Mesodermal cell (in vitro differentiated cells): ENCODE data around the gene PPT2.

Experiments
- H3K27ac ChIP-seq: 2 replicates; pipeline ENCODE4 v1.7.0; 2013; ENCODE audit warnings: mild to moderate bottlenecking, low read depth, low read length, moderate library complexity; ENCODE audit not compliant: severe bottlenecking
- H3K36me3 ChIP-seq: 2 replicates; pipeline ENCODE4 v1.7.1; 2013; ENCODE audit warnings: mild to moderate bottlenecking, low read length, moderate library complexity; ENCODE audit not compliant: control insufficient read depth, insufficient read depth
- H3K4me1 ChIP-seq: one replicate; pipeline ENCODE4 v1.7.1; 2013; ENCODE audit warnings: mild to moderate bottlenecking, low read length; ENCODE audit not compliant: insufficient read depth, control insufficient read depth, poor library complexity, severe bottlenecking
- H3K4me3 ChIP-seq: 2 replicates; pipeline ENCODE4 v1.7.0; 2013; ENCODE audit warnings: low read length, control low read depth, mild to moderate bottlenecking; ENCODE audit not compliant: insufficient read depth, poor library complexity, severe bottlenecking; ENCODE audit errors: extremely low read depth
- H3K9me3 ChIP-seq: 2 replicates; pipeline ENCODE4 v1.7.1; 2013; ENCODE audit warnings: mild to moderate bottlenecking, low read length, moderate library complexity; ENCODE audit not compliant: control insufficient read depth
- WGBS, 2 experiments: methylation state at CpG; one replicate each; pipeline ENCODE4 v1.1.5; 2013; ENCODE audit warnings: missing lambda C conversion rate in 2 of 2; ENCODE audit not compliant: insufficient coverage in 2 of 2; 5-methylcytosine and 5-hydroxymethylcytosine counted together

PPT2 gene

DNA sequence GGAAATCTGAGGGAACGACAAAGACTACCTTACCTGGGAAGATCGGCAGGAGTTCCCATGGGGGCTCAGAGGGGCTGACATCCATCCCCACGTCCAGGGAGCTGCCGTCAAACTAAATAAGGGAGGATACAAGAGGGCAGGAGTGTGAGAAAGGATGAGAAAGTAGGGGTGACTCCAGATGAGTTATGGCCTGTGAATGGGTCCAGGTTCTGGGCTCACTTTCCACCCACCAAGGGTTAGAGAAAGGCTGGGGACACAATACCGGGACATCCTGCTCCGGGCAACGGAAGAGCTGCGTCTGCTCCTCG lies 26.6 kb upstream of the PPT2 start:
- Histone ChIP-seq H3K36me3 (peaks cover 36% of the 10 kb centered on the region), H3K9me3 (no peaks in the 10 kb centered on the region), H3K4me3 (peak overlapping the region; percentile 98), H3K27ac (peak overlapping the region; percentile 94), H3K4me1 (peaks cover 16% of the 10 kb centered on the region)
- WGBS, 2 experiments: 15 to 28% methylated on average over 7 to 9 of the region's 9 CpGs

DNA sequence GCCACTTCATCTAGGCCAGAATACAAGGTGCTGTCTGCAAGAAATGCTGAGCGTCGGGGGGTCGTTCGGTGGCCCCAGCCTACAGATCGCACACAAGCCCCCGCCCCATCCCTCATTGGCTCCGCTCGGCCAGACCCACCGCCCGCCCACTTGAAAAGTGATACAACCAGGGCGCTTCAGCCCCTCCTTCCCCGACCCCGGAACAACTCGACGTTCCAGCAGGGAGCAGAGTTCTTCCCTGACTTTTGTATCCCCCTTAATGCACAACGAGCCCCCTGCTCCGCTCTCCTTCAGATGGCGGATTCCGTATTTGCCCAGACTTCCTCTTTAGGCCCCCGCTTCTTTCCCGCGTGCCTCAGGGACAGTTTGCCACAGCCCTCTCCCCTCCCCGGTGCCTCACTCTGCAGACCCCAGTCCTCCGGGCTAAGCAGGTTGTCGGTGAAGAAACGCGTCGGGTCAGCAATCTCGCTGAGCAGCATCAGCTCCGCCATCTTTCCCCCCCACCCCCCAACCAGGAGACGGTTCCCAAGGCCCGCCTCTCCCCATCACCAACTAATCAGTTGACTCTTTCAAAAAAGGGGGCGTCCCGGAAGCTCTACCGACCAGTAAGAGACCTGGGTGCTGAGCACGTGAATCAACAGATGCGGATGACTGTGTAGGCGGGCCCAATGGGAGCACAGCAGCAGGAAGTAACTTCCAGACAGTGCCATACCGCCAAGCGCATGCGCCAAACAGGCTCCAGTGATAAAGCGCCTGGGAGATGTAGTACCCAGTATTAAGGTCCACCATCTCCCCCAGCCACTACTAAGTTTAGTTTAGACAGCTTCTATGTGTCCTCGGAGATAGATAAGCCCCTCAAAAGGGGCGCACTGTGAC lies 26.0 kb upstream of the PPT2 start, which contains the start of gene ATF6B:
TSS of gene ATF6B (minus strand) at position 530 of the 876 bp plus-strand sequence. CDS start at position 491, 39 bp downstream.
- Histone ChIP-seq H3K9me3 (no peaks in the 10 kb centered on the region), H3K27ac (peak within 1 kb of the TSS; percentile 94), H3K4me3 (peak within 1 kb of the TSS; percentile 98), H3K36me3 (peaks cover 34% of the 10 kb centered on the region), H3K4me1 (peaks cover 16% of the 10 kb centered on the region)
- WGBS, 2 experiments: 0% methylated on average over 25 to 41 of the region's 44 CpGs

DNA sequence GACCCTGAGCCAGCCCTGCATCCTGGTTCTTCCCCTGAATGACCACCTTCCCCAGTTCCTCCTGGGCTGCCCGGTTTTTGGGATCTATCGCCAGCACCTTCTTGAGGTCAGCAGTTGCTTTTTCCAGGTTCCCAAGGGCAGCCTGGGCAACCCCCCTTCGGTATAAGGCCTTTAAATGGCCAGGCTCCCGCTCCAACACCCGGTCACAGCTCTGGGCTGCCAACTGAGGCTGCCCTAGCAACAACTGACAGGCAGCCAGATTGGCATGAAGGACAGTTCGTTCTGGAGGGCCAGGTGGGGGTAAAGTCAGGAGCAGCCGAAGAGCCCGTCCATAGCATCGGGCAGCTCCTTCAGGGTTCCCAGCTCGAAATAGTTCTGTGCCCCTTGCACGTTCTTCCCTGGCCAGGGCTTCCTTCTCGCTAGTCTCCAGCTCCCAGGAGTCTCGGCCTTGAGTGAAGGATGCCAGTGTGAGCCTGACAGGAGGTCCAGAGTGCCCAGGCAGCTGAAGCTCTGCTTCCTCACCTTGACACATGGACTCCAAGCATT lies 25.1 kb upstream of the PPT2 start:
- Histone ChIP-seq H3K4me3 (peak overlapping the region; percentile 5), H3K4me1 (peaks cover 17% of the 10 kb centered on the region), H3K27ac (peak overlapping the region; percentile 18), H3K9me3 (no peaks in the 10 kb centered on the region), H3K36me3 (peaks cover 25% of the 10 kb centered on the region)
- 86 to 89% methylated on average over 11 to 13 of the region's 13 CpGs for WGBS, 2 experiments

DNA sequence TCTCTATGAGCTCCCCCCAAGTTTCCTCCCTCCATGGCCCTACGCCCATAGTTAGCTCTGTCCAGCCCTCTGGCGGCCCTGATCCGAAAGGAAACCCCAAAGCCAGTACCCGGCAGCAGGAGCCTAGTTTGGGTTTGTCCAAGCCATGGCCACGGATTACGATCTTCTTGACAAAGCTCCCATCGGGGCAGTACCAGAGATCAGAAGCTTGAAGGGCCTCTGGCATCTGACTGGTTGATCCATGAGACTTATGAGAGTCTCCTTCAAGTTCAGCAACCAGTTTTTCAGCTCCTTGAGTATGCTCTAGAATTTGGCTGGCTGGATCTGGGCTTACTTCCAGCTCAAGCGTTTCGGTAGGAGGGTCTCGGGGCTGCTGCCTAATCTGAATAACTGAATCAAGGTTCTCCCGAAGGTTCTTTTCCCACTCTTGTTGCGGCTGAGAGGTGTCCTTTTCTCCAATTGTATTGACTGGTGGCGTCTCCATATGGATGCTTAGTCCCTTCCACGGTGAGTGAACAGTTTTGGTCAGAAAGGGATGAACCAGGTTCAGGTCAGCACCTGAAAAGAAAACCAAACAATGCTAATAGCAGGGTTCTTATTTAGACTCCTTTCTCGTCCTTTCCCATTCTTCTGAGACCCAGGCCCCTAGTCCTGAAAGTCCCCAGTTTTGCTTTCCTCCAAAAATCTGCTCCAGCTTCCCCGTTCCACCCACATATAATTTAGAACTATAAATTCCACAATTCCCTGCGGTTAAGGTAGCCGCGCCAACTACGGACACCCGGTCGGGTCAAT lies 24.4 kb upstream of the PPT2 start:
- H3K27ac ChIP-seq: peak overlapping the region; percentile 43
- H3K36me3 ChIP-seq: peaks cover 20% of the 10 kb centered on the region
- WGBS, 2 experiments: 45 to 48% methylated on average over 20 to 21 of the region's 22 CpGs
- H3K9me3 ChIP-seq: no peaks in the 10 kb centered on the region
- H3K4me3 ChIP-seq: peak overlapping the region; percentile 76
- peaks cover 20% of the 10 kb centered on the region for H3K4me1 ChIP-seq

DNA sequence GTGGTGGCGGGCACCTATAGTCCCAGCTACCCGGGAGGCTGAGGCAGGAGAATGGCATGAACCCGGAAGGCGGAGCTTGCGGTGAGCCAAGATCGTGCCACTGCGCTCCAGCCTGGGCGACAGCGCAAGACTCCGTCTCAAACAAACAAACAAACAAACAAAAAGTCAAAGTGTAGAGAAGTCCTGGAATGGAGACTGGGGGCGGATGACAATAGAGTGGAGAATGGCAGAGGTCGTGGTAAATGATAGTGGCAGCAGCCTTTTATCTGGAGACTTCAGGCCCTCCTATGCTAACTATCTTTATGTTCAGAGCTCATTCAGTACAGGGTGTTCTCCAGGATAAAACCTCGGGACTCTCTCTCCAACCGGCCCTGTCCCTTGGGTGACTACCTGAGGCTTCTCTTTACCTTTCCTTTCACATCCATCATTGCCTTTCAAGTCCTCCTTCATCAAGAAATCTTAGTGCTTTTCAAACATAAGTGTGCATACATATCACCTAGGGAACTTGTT lies 22.4 kb upstream of the PPT2 start:
- 93% methylated on average over 4 to 8 of the region's 14 CpGs for WGBS, 2 experiments
- no peaks in the 10 kb centered on the region for H3K9me3 ChIP-seq
- no peak overlapping the region for H3K4me3 ChIP-seq

DNA sequence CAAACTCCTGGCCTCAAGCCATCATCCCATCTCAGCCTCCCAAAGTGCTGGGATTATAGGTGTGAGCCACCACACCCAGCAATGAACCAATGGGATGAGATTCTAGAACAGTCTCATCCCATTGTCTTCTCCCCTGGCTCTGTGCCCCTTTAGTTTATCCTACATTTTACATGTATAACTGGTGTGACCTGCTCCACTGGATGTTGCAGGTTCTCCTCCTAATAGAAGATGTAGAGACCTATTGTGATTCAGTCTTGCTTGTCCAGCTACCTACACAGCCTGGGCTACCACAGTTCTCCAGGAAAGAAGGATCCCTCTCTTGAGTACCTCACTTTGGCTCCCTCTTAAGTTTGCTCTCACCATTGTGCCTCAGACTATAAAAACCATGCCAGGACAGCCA lies 21.8 kb upstream of the PPT2 start:
- no peak overlapping the region for H3K4me3 ChIP-seq
- H3K4me1 ChIP-seq: peaks cover 15% of the 10 kb centered on the region
- no peaks in the 10 kb centered on the region for H3K36me3 ChIP-seq
- H3K9me3 ChIP-seq: no peaks in the 10 kb centered on the region
- H3K27ac ChIP-seq: no peak overlapping the region

More for the DNA sequence above, 22.4 kb upstream of the PPT2 start:
- Histone ChIP-seq H3K4me1 (peaks cover 20% of the 10 kb centered on the region), H3K27ac (no peak overlapping the region), H3K36me3 (peaks cover 2% of the 10 kb centered on the region)

DNA sequence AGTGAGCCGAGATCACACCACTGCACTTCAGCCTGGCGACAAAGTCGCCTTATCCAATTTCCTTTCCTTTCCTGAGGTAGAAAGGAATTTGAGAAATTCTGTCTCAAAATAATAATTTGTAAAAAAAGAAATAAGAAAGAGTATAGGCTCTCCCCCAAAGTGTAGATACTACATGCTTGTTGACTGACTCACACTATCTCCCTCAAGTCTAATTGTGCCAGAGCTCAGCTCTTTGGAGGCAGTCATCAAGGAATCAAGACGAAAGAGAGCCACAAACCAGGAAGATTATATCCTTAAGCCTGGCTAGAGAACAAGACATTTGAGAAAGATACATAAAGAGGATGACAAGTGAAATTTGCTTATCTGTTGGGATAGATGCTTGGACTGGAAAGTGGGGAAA lies 20.2 kb upstream of the PPT2 start:
- no peaks in the 10 kb centered on the region for H3K9me3 ChIP-seq
- no peaks in the 10 kb centered on the region for H3K36me3 ChIP-seq
- WGBS, 2 experiments: 86% methylated on average over 4 of the region's 4 CpGs; no CpG with 5 or more reads in 1 of the 2 experiments
- H3K4me1 ChIP-seq: peaks cover 11% of the 10 kb centered on the region
- H3K4me3 ChIP-seq: no peak overlapping the region
- H3K27ac ChIP-seq: no peak overlapping the region

DNA sequence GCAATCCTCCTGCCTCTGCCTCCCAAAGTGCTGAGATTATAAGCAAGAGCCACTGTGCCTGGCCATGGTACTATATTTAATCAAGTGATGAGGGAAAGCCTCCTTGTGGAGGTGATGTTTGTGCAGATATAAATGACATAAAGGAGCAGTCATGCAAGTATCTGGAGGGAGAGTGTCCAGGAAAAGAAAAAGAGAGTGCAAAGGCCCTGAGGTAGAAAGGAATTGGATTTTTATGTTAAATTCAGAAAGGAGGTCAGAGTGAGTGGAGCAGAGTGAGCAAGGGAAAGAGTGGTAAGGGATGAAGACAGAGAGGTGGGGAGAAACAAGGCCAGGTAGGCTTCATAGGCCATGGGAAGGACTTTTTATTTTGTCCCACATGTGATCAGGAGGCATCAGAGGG lies 16.5 kb upstream of the PPT2 start:
- Histone ChIP-seq H3K27ac (no peak overlapping the region), H3K36me3 (no peaks in the 10 kb centered on the region)

DNA sequence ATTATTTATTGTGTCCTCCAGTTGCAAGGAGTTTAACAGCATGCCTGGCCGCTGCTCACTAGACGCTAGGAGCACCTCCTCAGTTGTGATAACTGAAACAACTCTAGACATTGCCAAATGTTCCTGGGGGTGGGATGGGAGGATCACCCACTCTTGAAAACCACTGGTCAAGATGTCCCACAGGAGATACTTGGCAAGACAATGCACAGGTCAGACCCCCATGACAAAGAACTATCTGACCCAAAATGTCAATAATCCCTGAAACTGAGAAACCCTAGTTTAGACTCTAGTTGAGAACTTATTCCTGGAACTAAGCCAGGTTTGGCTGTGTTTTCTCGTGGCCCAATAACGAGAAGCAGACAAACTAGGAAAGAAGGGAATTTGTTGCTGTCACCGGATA lies 14.4 kb upstream of the PPT2 start:
- H3K4me1 ChIP-seq: no peaks in the 10 kb centered on the region
- no peak overlapping the region for H3K4me3 ChIP-seq
- WGBS, 2 experiments: 97 to 100% methylated on average over 2 to 3 of the region's 5 CpGs
- H3K9me3 ChIP-seq: no peaks in the 10 kb centered on the region
- H3K27ac ChIP-seq: no peak overlapping the region
- H3K36me3 ChIP-seq: no peaks in the 10 kb centered on the region

More for the DNA sequence above, 16.5 kb upstream of the PPT2 start:
- H3K4me3 ChIP-seq: no peak overlapping the region
- H3K4me1 ChIP-seq: peaks cover 3% of the 10 kb centered on the region
- no peaks in the 10 kb centered on the region for H3K9me3 ChIP-seq

DNA sequence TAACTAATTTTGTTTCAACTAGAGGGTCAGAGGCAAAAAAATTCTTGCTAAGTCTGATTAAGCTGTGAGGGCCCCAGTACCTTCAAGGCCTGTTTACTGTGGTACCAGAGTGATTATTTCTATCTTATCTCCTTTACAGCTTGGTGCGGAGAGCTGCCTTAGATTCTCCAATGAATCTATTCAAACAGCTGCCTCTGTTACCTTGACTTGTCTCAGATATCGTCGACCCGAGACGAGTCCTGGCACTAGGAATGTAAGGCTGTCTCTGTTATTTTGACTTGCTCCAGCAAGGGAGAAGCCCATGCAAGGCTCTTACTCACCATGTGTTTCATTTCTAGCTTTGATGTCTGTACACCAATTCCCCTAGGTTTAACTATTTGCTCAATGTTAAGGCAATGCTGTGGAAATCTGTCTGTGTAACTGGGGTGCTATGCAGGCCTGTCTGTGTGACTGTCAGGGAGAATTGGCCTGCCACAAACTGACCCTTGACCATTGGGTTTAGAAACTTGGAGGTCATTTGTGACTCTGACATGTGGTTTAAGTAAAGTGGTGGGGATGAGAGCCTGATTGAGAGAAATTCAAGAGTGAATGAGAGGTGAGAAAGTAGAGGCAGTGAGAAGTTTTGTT lies 13.4 kb upstream of the PPT2 start:
- Histone ChIP-seq H3K4me3 (no peak overlapping the region), H3K9me3 (no peaks in the 10 kb centered on the region), H3K36me3 (no peaks in the 10 kb centered on the region), H3K4me1 (no peaks in the 10 kb centered on the region), H3K27ac (no peak overlapping the region)
- 87 to 97% methylated on average over 5 of the region's 5 CpGs for WGBS, 2 experiments
